MCF 10A (cell line): ENCODE results near the gene PRR35. TPM values are rescaled to one million over a fixed set of nuclear protein-coding genes. Genes with fewer than 3 reads are reported as not detected.

ENCODE experiments used
- BruUV-seq: library from RNA; stranded (reverse); fragments of 400-500 nt; replicated peaks from 2 replicates; lab custom pipeline; 2021; lab: Mats Ljungman, UMichigan
- CTCF ChIA-PET: fragments of 300-600 bp; sonication (Branson Sonifier 250); formaldehyde crosslinking; extraction: SDS; loops from one replicate; lab custom pipeline; 2021; ENCODE audit warnings: antibody characterized with exemption, inconsistent platforms; lab: Yijun Ruan, JAX
- POLR2A ChIA-PET: fragments of 300-600, 350-650 bp; sonication (Branson Sonifier 250); formaldehyde crosslinking; extraction: SDS; loops from one replicate; lab custom pipeline; 2020; ENCODE audit warnings: antibody characterized with exemption, inconsistent platforms; lab: Yijun Ruan, JAX
- DNase-seq: peaks from one replicate; pipeline ENCODE4 v3.0.0-alpha.2; 2018; ENCODE audit not compliant: unreplicated experiment
- H3K27ac Mint-ChIP-seq: one replicate; pipeline ENCODE4 v1.8.0; 2022; ENCODE audit warnings: mild to moderate bottlenecking, low read depth, mixed read lengths; ENCODE audit not compliant: unreplicated experiment
- H3K27me3 Mint-ChIP-seq: one replicate; pipeline ENCODE4 v1.8.0; 2022; ENCODE audit warnings: mixed read lengths; ENCODE audit not compliant: insufficient read depth, unreplicated experiment
- H3K36me3 Mint-ChIP-seq: one replicate; pipeline ENCODE4 v1.8.0; 2022; ENCODE audit warnings: mild to moderate bottlenecking, moderate library complexity, mixed read lengths; ENCODE audit not compliant: insufficient read depth, unreplicated experiment
- H3K4me1 Mint-ChIP-seq: one replicate; pipeline ENCODE4 v1.8.0; 2022; ENCODE audit warnings: mixed read lengths; ENCODE audit not compliant: insufficient read depth, unreplicated experiment
- H3K4me3 Mint-ChIP-seq: one replicate; pipeline ENCODE4 v1.8.0; 2022; ENCODE audit warnings: mild to moderate bottlenecking, moderate library complexity, mixed read lengths; ENCODE audit not compliant: unreplicated experiment
- H3K9me3 Mint-ChIP-seq: one replicate; pipeline ENCODE4 v1.8.0; 2022; ENCODE audit warnings: mixed read lengths; ENCODE audit not compliant: unreplicated experiment
- intact Hi-C: fragments of 100-400 bp; cut with micrococcal nuclease; formaldehyde crosslinking; loops from 2 replicates; pipeline ENCODE4 v1.14.1; 2022
- total RNA-seq: library from RNA; stranded (reverse); gene quantifications from 2 replicates; pipeline ENCODE4 v1.2.3, GENCODE V29; 2022
- TF ChIP-seq, protein P1 (sequence below): fragments of 200-600 bp; IDR thresholded peaks from one replicate; pipeline ENCODE4 v1.8.0; 2022; ENCODE audit warnings: antibody characterized with exemption, mild to moderate bottlenecking; ENCODE audit not compliant: unreplicated experiment

Gene PRR35
- total RNA-seq, 1 experiment from 2014 or later = not detected

DNA sequence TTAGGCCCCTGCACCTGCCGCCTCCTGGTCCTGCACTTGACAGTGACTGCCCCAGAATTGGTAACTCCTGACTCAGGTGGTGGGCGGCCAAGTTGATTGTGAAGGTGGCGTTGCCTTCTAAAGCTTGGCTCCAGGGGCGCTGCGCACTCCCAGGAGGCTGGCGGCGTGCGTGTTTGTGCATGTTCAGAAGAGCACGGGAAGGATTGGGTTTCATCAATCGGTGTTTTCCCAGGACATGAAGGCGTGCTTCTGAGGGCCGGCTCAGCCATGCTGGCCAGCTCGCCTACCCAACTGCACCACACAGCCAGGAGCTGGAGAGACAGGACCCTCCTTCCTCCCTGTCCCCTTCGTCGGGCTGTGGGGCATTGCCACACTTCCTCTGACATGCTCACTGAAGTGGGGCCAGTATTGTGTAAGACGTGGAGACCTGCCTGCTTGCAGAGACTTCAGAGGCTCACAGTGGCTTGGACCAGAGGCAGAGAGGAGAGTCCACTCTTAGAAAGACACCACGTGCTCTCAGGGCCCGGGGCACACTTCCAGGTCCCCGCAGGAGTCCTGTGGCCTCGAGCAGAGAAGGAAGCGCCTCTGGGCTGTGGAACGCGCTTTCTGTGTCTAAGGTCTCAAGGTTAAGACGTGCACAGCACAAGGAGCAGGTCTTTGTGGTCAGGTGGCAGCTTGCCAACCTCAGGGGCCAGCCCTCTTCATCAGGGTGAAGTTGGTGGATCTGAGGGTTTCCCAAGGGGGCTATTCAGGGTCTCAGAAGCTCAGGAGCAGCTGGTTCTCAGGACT is 32.5 kb downstream of the PRR35 start:
- Mint-ChIP-seq H3K27ac (peak overlapping the region; percentile 59), H3K9me3 (no peaks in the 10 kb centered on the region), H3K4me1 (peaks cover 55% of the 10 kb centered on the region), H3K27me3 (no peaks in the 10 kb centered on the region), H3K36me3 (peaks cover 65% of the 10 kb centered on the region), H3K4me3 (peak overlapping the region; percentile 91)
- peak; percentile 97 for DNase-seq
- BruUV-seq = no TSS peak
- intact Hi-C loops = loop anchor here (2.0 kb wide), 1 partner anchor 44 kb away; the partner anchor contains the start of gene METTL26
- CTCF ChIA-PET = interaction anchor here (0.6 to 1.8 kb wide), 17 partner anchors 13 to 242 kb away, joined by 3 to 18 read pairs (median 4); partner anchors contain the start of gene RHOT2
- POLR2A ChIA-PET = interaction anchor here (0.6 to 5.7 kb wide), 20 partner anchors 10 to 539 kb away, joined by 3 to 88 read pairs (median 6); partner anchors contain the start of genes CAPN15, JMJD8, MCRIP2 and METTL26
- TF ChIP-seq, protein P1, sequence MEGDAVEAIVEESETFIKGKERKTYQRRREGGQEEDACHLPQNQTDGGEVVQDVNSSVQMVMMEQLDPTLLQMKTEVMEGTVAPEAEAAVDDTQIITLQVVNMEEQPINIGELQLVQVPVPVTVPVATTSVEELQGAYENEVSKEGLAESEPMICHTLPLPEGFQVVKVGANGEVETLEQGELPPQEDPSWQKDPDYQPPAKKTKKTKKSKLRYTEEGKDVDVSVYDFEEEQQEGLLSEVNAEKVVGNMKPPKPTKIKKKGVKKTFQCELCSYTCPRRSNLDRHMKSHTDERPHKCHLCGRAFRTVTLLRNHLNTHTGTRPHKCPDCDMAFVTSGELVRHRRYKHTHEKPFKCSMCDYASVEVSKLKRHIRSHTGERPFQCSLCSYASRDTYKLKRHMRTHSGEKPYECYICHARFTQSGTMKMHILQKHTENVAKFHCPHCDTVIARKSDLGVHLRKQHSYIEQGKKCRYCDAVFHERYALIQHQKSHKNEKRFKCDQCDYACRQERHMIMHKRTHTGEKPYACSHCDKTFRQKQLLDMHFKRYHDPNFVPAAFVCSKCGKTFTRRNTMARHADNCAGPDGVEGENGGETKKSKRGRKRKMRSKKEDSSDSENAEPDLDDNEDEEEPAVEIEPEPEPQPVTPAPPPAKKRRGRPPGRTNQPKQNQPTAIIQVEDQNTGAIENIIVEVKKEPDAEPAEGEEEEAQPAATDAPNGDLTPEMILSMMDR = peak; percentile 63

DNA sequence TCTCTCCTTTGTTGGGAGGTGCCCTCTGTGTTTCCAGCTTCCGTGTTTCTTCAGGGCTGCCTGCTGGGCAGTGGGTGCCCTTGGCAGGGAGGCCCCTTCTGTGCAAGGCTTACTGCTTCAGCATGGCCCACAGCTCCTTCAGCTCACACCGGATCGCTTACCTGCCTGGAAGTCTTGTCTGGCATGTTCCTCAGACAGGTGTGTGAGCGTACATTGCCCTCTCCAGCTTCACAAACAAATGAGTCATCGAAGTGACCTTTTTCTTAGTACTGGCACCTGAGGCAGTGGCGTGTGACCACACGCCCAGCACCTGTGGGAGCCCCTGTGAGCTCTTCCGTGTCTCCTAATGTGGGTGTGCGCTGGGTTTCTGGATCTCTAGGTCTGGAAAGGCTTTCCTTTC is 33.2 kb downstream of the PRR35 start:
- Mint-ChIP-seq H3K4me1 (peaks cover 55% of the 10 kb centered on the region), H3K27ac (peak overlapping the region; percentile 59), H3K4me3 (peak overlapping the region; percentile 91), H3K36me3 (peaks cover 59% of the 10 kb centered on the region), H3K9me3 (no peaks in the 10 kb centered on the region), H3K27me3 (no peaks in the 10 kb centered on the region)
- DNase-seq = peak; percentile 81
- TF ChIP-seq, protein P1 = no peak
- CTCF ChIA-PET = interaction anchor here (0.9 to 1.8 kb wide), 9 partner anchors 13 to 75 kb away, joined by 3 to 18 read pairs (median 4); partner anchors contain the start of gene RHOT2
- TSS peak; percentile 12 for BruUV-seq
- POLR2A ChIA-PET = interaction anchor here (0.6 to 5.7 kb wide), 18 partner anchors 9 to 168 kb away, joined by 3 to 88 read pairs (median 6); partner anchors contain the start of genes CAPN15, JMJD8, MCRIP2 and METTL26
- intact Hi-C loops = loop anchor here (2.0 kb wide), 1 partner anchor 43 kb away; the partner anchor contains the start of gene METTL26

DNA sequence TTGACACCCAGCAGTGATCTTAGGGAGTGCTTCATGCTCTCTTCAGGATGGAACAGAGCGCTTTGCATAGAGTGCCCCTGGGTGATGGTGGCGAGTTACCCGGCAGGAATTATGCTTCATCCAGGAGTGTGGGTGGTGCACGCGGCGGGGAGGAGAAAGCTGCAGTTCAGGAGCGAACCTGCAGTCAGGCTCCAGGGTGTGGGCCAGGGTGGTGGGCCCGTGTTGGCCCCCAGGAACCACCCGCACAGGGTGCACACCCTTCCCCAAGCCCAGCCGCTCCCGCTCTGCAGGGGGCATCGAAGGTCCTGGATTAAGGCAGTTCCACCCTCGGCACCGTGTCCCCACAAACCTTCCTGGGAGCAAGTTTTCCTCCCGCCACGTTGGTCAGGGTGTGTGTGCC is 33.6 kb downstream of the PRR35 start:
- peak overlapping the region; percentile 59 for H3K27ac Mint-ChIP-seq

More for the DNA sequence above, 33.6 kb downstream of the PRR35 start:
- peak overlapping the region; percentile 91 for H3K4me3 Mint-ChIP-seq
- H3K36me3 Mint-ChIP-seq = peaks cover 58% of the 10 kb centered on the region
- TF ChIP-seq, protein P1 = no peak
- no peak for DNase-seq
- ChIA-PET POLR2A (interaction anchor here (0.6 to 5.7 kb wide), 15 partner anchors 8 to 223 kb away, joined by 3 to 88 read pairs (median 11); partner anchors contain the start of genes CAPN15, JMJD8, MCRIP2 and METTL26), CTCF (interaction anchor here (0.6 to 1.5 kb wide), 8 partner anchors 14 to 347 kb away, joined by 3 to 6 read pairs (median 4); partner anchors contain the start of gene RHOT2)
- H3K9me3 Mint-ChIP-seq = no peaks in the 10 kb centered on the region
- no peaks in the 10 kb centered on the region for H3K27me3 Mint-ChIP-seq
- H3K4me1 Mint-ChIP-seq = peaks cover 55% of the 10 kb centered on the region
- BruUV-seq = no TSS peak
- intact Hi-C loops = loop anchor here (2.0 kb wide), 1 partner anchor 43 kb away; the partner anchor contains the start of gene METTL26
